Measurements from ENCODE around the gene PLEKHG1. TPM values are rescaled to one million over a fixed set of nuclear protein-coding genes. Genes with fewer than 3 reads are reported as not detected.

PLEKHG1 gene
- polyA plus RNA-seq, 1 donor from 2014 or later = 2.6 TPM

DNA sequence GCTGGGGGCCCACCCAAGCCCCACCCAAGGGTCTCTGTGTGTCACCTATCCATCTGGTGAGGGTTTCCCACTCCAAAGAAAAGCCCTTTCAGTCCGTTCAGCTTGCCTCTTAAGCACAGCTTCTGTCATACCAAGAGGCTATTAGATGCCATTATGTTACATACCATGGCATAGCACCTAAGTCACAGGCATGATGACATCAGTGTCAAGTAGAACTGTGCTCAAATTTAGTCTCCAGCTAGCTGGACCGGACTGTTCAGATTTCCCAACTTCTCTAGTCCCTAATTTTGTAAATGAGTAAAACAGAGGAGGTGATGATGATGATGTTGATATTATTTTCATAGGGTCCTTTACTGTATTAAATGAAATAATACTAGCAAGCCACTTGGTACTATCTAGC is 19.2 kb upstream of the PLEKHG1 start:
- H3K27ac ChIP-seq (ENCODE audit: low read length) = no peak overlapping the region
- no peaks in the 10 kb centered on the region for H3F3A ChIP-seq (ENCODE audit: insufficient read depth, low read length, poor library complexity, severe bottlenecking)
- H3K27me3 ChIP-seq (ENCODE audit: insufficient read depth, low read depth, low read length) = no peaks in the 10 kb centered on the region
- no peaks in the 10 kb centered on the region for H3K79me2 ChIP-seq (replicated peaks; ENCODE audit: insufficient read depth, low read length)
- no peak overlapping the region for H3K4me2 ChIP-seq (ENCODE audit: low read length)
- TF ChIP-seq SMC3 (conservative IDR thresholded peaks at IDR 0.05; ENCODE audit: poor library complexity) = no peak
- no peak for TF ChIP-seq EZH2 (IDR thresholded peaks at IDR 0.05; ENCODE audit: borderline replicate concordance, insufficient read depth, low read length, poor library complexity, severe bottlenecking)
- TF ChIP-seq CTCF (IDR thresholded peaks at IDR 0.05; ENCODE audit: poor library complexity, severe bottlenecking) = no peak
- TF ChIP-seq RAD21 (conservative IDR thresholded peaks at IDR 0.05) = no peak
- no peak for TF ChIP-seq TAF1 (IDR thresholded peaks at IDR 0.05; ENCODE audit: low read depth)
- no peak for TF ChIP-seq MXI1 (conservative IDR thresholded peaks at IDR 0.05; ENCODE audit: poor library complexity, severe bottlenecking)
- TF ChIP-seq EP300 (conservative IDR thresholded peaks at IDR 0.05; ENCODE audit: poor library complexity, severe bottlenecking) = no peak
- TF ChIP-seq, protein P1, sequence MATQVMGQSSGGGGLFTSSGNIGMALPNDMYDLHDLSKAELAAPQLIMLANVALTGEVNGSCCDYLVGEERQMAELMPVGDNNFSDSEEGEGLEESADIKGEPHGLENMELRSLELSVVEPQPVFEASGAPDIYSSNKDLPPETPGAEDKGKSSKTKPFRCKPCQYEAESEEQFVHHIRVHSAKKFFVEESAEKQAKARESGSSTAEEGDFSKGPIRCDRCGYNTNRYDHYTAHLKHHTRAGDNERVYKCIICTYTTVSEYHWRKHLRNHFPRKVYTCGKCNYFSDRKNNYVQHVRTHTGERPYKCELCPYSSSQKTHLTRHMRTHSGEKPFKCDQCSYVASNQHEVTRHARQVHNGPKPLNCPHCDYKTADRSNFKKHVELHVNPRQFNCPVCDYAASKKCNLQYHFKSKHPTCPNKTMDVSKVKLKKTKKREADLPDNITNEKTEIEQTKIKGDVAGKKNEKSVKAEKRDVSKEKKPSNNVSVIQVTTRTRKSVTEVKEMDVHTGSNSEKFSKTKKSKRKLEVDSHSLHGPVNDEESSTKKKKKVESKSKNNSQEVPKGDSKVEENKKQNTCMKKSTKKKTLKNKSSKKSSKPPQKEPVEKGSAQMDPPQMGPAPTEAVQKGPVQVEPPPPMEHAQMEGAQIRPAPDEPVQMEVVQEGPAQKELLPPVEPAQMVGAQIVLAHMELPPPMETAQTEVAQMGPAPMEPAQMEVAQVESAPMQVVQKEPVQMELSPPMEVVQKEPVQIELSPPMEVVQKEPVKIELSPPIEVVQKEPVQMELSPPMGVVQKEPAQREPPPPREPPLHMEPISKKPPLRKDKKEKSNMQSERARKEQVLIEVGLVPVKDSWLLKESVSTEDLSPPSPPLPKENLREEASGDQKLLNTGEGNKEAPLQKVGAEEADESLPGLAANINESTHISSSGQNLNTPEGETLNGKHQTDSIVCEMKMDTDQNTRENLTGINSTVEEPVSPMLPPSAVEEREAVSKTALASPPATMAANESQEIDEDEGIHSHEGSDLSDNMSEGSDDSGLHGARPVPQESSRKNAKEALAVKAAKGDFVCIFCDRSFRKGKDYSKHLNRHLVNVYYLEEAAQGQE (IDR thresholded peaks at IDR 0.05; ENCODE audit: borderline replicate concordance) = no peak
- no peak overlapping the region for H2AFZ ChIP-seq (ENCODE audit: low read depth, low read length)
- no peaks in the 10 kb centered on the region for H3K9me3 ChIP-seq (ENCODE audit: low read length)
- no peaks in the 10 kb centered on the region for H4K20me1 ChIP-seq (ENCODE audit: insufficient read depth)
- H3K9me2 ChIP-seq (ENCODE audit: insufficient read depth, low read length) = no peaks in the 10 kb centered on the region
- H3K9ac ChIP-seq (ENCODE audit: low read length) = no peak overlapping the region
- H3K4me3 ChIP-seq (ENCODE audit: low read length) = no peak overlapping the region
- H3K36me3 ChIP-seq (ENCODE audit: insufficient read depth, low read length) = no peaks in the 10 kb centered on the region

- Histone ChIP-seq H3K36me3 (ENCODE audit: insufficient read depth, low read length) (no peaks in the 10 kb centered on the region), H3K27me3 (ENCODE audit: insufficient read depth, low read depth, low read length) (no peaks in the 10 kb centered on the region), H3K27ac (ENCODE audit: low read length) (no peak overlapping the region), H3K9me3 (ENCODE audit: low read length) (no peaks in the 10 kb centered on the region), H3K79me2 (replicated peaks; ENCODE audit: insufficient read depth, low read length) (no peaks in the 10 kb centered on the region), H2AFZ (ENCODE audit: low read depth, low read length) (no peak overlapping the region), H3K9me2 (ENCODE audit: insufficient read depth, low read length) (no peaks in the 10 kb centered on the region), H3K4me2 (ENCODE audit: low read length) (no peak overlapping the region), H3F3A (ENCODE audit: insufficient read depth, low read length, poor library complexity, severe bottlenecking) (no peaks in the 10 kb centered on the region), H3K4me3 (ENCODE audit: low read length) (no peak overlapping the region), H3K9ac (ENCODE audit: low read length) (no peak overlapping the region), H4K20me1 (ENCODE audit: insufficient read depth) (no peaks in the 10 kb centered on the region)
- no peak for TF ChIP-seq TAF1 (IDR thresholded peaks at IDR 0.05; ENCODE audit: low read depth)
- no peak for TF ChIP-seq RAD21 (conservative IDR thresholded peaks at IDR 0.05)
- TF ChIP-seq POLR2AphosphoS5 (IDR thresholded peaks at IDR 0.05) = no peak
- TF ChIP-seq SMC3 (conservative IDR thresholded peaks at IDR 0.05; ENCODE audit: poor library complexity) = no peak
- TF ChIP-seq MXI1 (conservative IDR thresholded peaks at IDR 0.05; ENCODE audit: poor library complexity, severe bottlenecking) = no peak
- TF ChIP-seq EZH2 (IDR thresholded peaks at IDR 0.05; ENCODE audit: borderline replicate concordance, insufficient read depth, low read length, poor library complexity, severe bottlenecking) = no peak
- TF ChIP-seq, protein P1 (IDR thresholded peaks at IDR 0.05; ENCODE audit: borderline replicate concordance) = no peak
- TF ChIP-seq EP300 (conservative IDR thresholded peaks at IDR 0.05; ENCODE audit: poor library complexity, severe bottlenecking) = no peak
- no peak for TF ChIP-seq CTCF (IDR thresholded peaks at IDR 0.05; ENCODE audit: poor library complexity, severe bottlenecking)
These were observed 15.6 kb upstream of the PLEKHG1 start for GRCh38 chr6:150584065-150584464.

Measured in neural cell (in vitro differentiated cells).